ENCODE results near the gene CDS2.

The CDS2 gene

DNA sequence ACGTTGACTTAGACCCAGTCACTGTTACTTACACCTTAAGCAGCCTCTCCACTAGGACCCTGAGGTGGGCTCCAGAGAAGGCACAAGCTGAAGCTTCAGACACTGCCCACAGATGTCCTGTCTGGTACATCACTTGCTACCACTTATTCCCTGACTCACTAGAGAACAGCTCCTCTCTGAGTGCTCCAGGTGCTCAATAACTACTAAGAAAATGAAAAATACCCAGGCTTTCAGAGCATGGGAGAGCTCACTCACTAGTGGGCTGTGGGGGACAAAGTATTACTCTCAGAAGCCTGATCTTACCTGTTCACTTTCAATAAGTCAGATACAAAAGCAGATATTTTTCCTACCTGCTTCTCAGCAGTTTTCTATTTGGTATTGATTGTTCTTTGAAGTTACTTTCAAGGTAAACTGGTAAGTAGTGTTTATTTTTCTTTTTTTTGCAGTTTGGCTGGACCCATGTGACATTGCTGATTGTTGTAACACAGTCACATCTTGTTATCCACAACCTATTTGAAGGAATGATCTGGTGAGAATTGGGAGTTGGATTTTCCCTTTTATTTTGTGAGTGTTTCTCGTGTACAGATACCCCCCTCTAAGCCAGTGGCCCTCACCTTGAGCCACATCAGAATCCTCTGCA, 55.9 kb downstream of the CDS2 start:
- DNase-seq = no peak

DNA sequence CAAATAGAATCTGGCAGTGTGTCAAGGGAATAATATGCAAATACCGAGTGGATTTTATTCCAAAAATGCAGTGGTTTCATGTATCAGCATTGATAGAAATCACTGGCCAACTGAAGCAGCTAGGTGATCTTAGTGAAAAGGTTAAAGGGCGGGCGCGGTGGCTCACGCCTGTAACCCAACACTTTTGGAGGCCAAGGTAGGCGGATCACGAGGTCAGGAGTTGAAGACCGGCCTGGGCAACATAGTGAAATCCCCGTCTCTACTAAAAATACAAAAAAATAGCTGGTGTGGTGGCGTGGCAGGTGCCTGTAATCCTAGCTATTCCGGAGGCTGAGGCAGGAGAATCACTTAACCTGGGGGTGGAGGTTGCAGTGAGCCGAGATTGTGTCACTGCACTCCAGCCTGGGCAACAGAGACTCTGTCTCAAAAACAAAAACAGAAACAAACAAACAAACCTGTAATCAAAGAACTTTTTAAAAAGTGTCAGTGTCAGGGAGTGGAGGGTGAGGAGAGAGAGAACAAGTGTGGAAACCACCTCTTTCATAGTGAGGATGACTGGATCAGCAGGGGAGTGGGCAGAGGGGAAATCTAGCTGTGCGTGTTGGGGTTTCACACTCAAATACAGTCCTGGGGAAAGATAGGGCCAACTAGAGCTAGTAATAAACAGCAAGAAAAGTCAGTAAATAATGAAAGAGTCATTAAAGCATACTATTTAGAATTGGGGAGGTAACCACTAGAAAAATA, 57.1 kb downstream of the CDS2 start:
- no peak for DNase-seq

GRCh38 chr20:5184684-5185083, 57.9 kb downstream of the CDS2 start:
- DNase-seq = no peak

- no peak for DNase-seq
Measured at GRCh38 chr20:5187122-5187521, 60.3 kb downstream of the CDS2 start.

DNA sequence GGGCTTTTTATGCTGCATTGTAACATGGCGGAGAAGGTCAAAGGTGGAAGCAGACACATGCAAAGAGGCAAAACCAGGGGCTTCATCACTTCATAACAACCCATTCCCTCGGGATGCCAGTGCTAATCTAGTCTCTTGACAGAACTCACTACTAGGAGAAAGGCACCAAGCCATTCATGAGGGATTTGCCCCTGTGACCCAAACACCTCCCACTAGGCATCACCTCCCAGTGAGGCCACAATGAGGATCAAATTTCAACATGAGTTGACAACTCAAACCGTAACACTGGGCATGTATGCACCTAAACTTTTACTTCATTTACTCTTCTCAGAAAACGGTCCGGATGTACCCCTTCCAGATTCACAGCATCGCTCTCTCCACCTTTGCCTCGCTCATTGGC, 61.9 kb downstream of the CDS2 start:
- DNase-seq = no peak

DNA sequence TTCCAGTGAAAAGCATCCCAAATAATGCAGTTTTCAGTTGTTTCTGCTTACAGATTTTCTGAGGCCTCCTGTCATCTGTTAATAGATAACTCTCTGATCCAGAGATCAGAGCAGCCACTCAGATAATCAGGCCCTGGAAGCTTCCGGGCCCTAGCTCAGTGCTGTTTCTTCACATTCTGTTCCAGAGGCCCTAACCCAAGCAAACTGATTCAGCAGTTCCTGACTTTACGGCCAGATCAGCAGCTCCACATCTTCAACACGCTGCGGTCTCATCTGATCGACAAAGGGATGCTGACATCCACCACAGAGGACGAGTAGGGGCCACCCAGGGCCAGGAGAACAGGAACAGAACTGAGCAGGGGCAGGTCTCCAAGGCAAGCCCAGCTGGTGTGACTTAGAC, 63.1 kb downstream of the CDS2 start:
- DNase-seq = no peak

DNA sequence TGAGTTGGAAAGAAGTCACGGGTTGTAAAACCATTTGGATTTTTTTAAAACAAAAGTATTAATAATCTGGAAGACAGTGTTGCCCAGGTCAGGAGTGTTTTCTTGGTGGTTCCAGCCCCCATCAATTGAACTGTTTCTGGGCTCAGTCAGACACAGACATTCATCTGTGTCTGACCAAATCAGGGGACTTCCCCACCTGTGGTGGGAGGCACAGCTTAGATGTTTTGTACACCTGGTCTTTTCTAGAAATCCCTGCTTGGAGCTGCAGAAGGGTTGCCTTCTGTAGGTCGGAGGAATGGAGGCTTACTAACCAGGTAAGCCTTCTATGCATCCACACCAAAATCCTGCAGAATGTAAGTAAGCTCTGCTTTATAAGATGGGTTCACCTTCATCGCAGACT, 63.6 kb downstream of the CDS2 start:
- no peak for DNase-seq

DNA sequence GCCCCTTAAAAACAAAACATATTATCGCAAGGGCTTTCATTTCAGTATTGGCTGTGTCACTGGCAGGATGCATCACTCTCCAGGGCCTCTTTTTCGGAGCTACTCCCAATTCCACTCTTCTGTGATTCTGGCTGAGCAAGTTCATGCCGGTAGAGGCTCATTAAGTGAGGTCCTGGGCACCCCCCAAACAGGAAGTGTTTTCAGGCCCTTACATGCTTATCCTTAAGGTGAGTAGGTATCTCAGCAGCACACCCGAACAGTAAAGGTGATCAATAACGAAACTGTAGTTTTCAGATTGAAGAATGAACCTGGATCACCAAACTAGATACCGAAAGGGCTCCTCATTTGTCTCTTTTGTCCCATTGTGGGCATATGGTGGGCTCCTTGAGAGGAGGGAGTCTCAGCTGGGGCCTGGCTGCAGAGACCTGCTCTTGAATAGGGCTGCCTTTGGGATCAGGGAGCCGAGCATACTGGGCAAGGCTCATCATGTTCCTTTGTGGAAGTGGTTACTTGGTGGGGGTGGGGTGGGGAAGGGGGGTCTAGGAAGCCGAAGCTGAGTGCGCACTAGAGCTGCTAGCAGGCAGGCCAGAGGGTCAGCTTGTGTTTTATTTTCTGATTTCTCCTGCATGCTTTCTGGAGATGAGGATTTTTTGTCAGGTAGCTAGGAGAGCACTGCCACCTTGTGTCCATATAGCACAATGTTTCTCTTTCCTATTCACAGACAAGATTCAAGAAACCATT, 65.2 kb downstream of the CDS2 start:
- peak; percentile 52 for DNase-seq

DNA sequence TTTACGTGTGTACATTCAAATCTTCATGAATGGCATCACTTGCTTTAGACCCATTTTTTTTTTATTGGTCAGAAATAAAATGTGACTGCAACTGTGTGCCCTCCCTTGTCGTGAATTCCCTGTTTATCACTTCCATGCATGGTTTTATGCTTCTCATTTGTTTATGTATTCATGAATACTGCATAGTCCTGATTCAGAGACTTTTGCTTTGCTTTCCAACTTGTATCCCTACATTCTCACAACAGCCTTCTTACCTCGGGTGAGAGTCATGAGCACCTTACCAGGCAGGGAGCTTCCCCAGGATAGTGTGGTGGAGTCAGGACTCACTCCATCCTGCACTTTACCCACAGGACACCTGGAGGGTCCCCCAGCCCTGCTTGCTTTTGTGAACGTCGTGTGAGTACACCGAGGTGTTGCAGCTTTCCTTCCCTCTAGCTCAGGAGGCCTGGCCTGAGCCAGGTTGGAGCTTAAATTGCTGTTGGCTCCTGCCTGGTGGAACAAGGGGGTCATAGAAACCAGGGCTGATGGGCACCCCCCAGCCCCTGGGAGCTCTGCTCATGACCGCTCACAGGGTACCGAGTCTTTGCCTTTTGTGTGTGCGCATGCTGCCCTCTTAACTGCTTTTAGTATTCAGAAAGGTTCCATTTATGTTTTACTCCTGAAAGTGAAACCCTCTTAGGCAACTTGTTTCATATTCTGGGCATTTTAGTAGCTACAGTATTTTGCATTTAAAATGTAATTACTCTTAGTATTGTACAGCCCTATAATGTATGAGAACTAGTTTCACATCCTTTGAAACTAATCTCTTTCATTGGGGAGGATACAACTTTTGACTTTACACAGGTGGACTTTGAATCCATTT, 66.0 kb downstream of the CDS2 start:
- DNase-seq = no peak

DNA sequence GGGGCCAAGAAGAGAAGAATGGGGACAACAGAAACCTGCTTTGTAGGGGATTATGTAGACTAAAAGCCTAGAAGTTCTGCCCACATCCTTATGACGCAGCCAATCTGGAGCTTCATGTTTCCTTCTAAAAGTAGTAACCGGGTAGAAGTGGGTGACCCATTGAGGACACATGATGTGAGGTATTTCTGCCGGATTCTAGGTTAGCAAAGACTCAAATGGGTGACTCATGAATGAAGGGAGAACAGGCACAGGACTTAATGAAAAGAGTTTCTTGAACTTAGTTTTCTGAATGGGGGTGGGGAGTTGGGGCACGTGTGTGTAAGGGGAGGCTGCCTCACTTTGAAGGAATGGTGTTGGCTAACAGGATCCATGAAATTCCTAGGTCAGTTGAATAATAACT, 68.8 kb downstream of the CDS2 start:
- DNase-seq = no peak

DNA sequence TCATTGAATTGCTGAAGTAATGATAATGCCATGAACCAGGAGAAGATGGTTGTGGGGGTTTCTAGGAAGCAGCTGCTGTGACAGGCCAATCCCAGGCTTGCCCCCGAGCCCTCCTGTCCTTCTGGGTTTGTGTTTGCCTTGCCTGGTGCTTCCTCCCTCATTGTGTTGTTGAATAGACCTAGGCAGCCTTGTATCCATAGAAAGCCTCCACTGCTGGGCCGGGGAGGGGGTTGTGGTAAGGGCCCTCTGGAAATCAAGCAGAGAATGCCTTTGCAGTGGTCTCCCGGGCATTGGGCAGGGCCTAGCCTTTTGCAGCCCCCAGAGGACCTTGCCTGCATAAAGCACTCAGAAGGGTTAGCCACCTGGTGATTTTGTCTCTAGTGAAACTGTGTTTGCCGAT, 69.3 kb downstream of the CDS2 start:
- DNase-seq = no peak

DNA sequence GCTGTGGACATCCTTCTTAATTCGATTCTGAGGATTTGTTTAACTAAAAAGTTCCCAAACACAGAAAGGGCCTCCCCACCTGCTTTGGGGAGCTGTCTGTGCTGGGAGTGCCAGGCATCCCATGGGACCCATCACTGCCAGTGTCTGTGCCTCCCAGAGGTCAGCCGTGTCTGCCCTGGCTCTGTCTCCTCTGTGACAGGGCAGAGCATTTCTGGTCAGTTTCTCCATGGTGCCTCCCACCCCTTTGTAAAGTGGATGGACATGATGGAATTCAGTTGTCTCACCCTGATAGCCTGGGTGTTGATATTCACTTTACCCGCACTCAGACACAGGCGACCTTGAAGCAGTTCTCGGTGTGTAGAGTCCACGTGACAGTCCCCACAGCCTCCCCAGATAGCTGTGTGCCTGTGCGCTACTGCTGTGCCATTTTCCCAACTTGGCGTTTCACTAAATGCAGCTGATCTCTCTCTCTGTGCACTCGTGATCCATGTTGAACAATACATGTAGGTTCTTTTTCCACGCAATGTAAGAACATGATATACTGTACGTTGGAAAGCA, 70.5 kb downstream of the CDS2 start:
- DNase-seq = no peak

- DNase-seq = no peak
Measured at GRCh38 chr20:5197847-5198650, 71.2 kb downstream of the CDS2 start.

DNA sequence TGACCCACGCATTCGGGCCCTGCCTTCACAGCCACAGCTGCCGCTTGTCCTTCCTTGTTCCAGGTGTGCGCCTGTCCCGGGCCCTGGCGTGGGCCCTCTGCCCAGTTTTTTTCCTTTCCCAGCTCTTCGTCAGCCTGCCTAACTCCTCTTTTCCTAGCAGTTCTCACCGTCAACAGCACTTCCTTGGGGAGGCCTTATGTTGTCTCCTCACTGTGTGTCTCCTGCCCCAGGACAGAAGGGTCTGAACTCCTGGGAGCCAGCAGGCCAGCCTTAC, 71.8 kb downstream of the CDS2 start:
- no peak for DNase-seq

- no peak for DNase-seq
Measured at GRCh38 chr20:5203380-5203779, 76.6 kb downstream of the CDS2 start.

DNA sequence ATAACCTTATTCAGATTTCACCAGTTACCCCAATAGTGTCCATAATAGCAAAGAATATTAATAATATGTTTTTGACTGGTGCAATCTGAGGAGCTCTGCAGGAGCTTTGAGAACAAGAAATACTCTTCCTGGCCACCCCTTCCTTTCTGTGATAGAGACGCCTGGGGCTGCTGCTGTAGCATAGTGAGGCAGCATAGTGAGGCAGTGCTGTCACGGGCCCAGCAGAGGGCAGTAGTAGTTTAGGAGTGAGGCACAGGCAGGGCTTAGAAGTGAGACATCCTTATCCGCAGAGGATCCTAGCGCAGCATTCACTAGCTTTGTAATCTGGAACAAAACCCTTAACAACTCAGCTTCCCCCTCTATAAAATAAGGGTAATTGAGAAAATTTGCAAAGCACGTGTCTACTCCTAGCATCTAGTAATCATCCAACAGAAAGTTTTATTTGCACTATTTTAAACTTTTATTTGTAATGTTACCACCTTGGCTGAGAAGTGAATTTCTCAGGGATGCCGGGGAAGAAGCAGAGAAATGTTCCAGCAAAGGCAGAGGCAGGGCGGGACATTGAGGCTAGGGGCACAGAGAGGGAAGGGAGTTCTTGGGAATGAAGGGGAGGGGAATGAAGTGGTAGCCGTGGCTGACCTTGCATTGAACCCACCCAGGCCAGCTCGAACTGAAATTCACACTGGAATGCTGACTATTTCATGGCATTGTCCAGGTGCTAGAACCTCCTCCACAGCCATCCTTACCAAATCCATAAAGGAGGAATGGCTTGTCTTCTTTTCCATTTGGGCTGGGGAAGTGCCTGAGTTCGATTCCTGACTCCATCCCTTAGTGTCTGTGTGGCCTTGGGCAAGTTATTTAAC, 78.8 kb downstream of the CDS2 start:
- DNase-seq = peak; percentile 42

DNA sequence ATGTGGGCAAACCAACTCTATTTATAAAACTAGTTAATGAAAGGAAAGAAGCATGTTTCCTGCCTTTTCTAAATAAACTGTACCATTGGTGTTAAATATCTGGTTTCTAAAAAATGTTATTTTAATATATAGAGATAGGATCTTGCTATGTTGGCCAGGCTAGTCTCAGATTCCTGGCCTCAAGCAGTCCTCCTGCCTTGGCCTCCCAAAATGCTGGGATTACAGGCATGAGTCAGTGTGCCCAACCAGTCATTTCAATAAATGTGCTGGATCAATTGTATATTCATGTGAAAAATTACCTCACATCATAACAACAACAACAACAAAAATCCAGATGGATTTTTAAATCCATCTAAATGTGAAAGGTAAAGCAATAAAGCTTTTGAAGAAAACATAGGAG, 80.3 kb downstream of the CDS2 start:
- no peak for DNase-seq

DNA sequence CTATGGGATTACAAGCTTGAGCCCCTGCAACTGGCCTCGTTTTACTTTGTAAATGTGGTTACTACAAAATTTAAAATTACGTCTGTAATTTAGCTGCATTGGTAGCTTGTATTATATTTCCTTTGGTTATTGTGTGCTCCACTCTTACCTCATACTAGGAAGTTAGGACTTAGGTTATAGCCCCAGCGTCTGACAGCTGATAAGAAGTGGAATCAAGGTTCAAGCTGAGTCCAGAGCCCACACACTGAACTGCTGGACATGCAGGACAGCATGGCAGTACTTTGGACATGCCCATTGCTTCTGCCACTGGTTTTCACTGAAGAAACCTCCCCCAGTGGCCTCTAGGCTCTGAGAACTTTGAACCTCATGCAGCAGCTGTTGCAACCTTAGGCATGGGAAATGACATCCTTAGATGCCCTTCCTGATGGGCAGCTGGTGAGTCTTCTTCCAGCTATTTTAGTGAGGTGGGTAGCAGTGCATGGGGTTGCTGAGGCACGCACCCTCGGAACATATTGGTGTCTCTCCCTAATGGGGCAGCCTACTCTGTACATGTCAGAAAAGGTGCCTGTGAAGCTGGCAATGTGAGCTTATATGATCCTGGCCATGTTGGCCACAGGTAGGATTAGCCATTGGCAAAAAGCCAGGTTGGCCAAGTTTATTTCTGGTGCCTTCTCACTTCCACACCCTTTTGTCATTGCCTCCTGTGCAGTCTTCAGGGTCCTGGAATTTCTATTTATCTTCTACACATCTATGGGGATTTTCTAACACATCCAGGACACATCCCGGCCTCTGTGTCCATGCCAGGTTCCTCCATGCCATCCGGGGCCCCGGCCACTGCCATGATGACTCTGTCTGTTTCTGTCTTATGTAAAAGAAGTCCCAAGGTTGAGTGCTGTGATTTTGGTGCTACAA, 85.3 kb downstream of the CDS2 start:
- no peak for DNase-seq

- no peak for DNase-seq
Measured at GRCh38 chr20:5212907-5213487, 86.2 kb downstream of the CDS2 start.

- DNase-seq = no peak
Measured at GRCh38 chr20:5214826-5215225, 88.0 kb downstream of the CDS2 start.
